ENCODE data around the gene CAMK2A. TPM values are rescaled to one million over a fixed set of nuclear protein-coding genes. Genes with fewer than 3 reads are reported as not detected.

CAMK2A gene
- total RNA-seq, 2 experiments from 2014 or later = not detected

GRCh38 chr5:150227036-150227435, 62.5 kb downstream of the CAMK2A start:
- intact Hi-C loops (cut with micrococcal nuclease) = no loop called here
- H3K4me3 Mint-ChIP-seq = no peak overlapping the region
- H3K36me3 Mint-ChIP-seq (ENCODE audit: low read depth) = no peaks in the 10 kb centered on the region
- no peak overlapping the region for H3K27ac Mint-ChIP-seq
- CTCF ChIA-PET = interaction anchor here (1.0 kb wide), 1 partner anchor 9 kb away, joined by 4 read pairs; no protein-coding TSS in a partner anchor
- no peak for TF ChIP-seq CTCF (IDR thresholded peaks at IDR 0.05)
- DNase-seq = no peak
- H3K27me3 Mint-ChIP-seq = no peaks in the 10 kb centered on the region
- ATAC-seq = no peak
- H3K9me3 Mint-ChIP-seq = no peaks in the 10 kb centered on the region
- no peaks in the 10 kb centered on the region for H3K4me1 Mint-ChIP-seq (ENCODE audit: low read depth)
- POLR2A ChIA-PET = no interaction called here

GRCh38 chr5:150224483-150225027, 65.0 kb downstream of the CAMK2A start:
- no peak for TF ChIP-seq CTCF (IDR thresholded peaks at IDR 0.05)
- no peak for DNase-seq
- intact Hi-C loops (cut with micrococcal nuclease) = no loop called here
- no peak for ATAC-seq
- Mint-ChIP-seq H3K4me3 (no peak overlapping the region), H3K9me3 (no peaks in the 10 kb centered on the region), H3K27ac (no peak overlapping the region), H3K36me3 (ENCODE audit: low read depth) (no peaks in the 10 kb centered on the region), H3K4me1 (ENCODE audit: low read depth) (no peaks in the 10 kb centered on the region), H3K27me3 (no peaks in the 10 kb centered on the region)
- POLR2A ChIA-PET = interaction anchor here (0.7 kb wide), 1 partner anchor 155 kb away, joined by 3 read pairs; no protein-coding TSS in a partner anchor
- CTCF ChIA-PET = no interaction called here

GRCh38 chr5:150223474-150223873, 66.1 kb downstream of the CAMK2A start:
- Mint-ChIP-seq H3K4me1 (ENCODE audit: low read depth) (no peaks in the 10 kb centered on the region), H3K27ac (no peak overlapping the region), H3K4me3 (no peak overlapping the region), H3K27me3 (no peaks in the 10 kb centered on the region), H3K9me3 (no peaks in the 10 kb centered on the region), H3K36me3 (ENCODE audit: low read depth) (no peaks in the 10 kb centered on the region)
- POLR2A ChIA-PET = no interaction called here
- ATAC-seq = no peak
- no peak for TF ChIP-seq CTCF (IDR thresholded peaks at IDR 0.05)
- intact Hi-C loops (cut with micrococcal nuclease) = no loop called here
- CTCF ChIA-PET = no interaction called here
- no peak for DNase-seq

- no peak for DNase-seq
- intact Hi-C loops (cut with micrococcal nuclease) = no loop called here
- H3K9me3 Mint-ChIP-seq = no peaks in the 10 kb centered on the region
- peaks cover 1% of the 10 kb centered on the region for H3K4me1 Mint-ChIP-seq (ENCODE audit: low read depth)
- ChIA-PET POLR2A (interaction anchor here (0.5 kb wide), 1 partner anchor 1094 kb away, joined by 3 read pairs; no protein-coding TSS in a partner anchor), CTCF (no interaction called here)
- H3K27me3 Mint-ChIP-seq = peaks cover 1% of the 10 kb centered on the region
- H3K27ac Mint-ChIP-seq = no peak overlapping the region
- no peak overlapping the region for H3K4me3 Mint-ChIP-seq
- H3K36me3 Mint-ChIP-seq (ENCODE audit: low read depth) = no peaks in the 10 kb centered on the region
- no peak for ATAC-seq
- TF ChIP-seq CTCF (IDR thresholded peaks at IDR 0.05) = no peak
These were observed 66.7 kb downstream of the CAMK2A start for GRCh38 chr5:150222906-150223305.

- intact Hi-C loops (cut with micrococcal nuclease) = no loop called here
- H3K9me3 Mint-ChIP-seq = no peaks in the 10 kb centered on the region
- H3K27me3 Mint-ChIP-seq = peaks cover 4% of the 10 kb centered on the region
- no peak overlapping the region for H3K27ac Mint-ChIP-seq
- CTCF ChIA-PET = no interaction called here
- DNase-seq (no peak), ATAC-seq (no peak)
- no peak for TF ChIP-seq CTCF (IDR thresholded peaks at IDR 0.05)
- H3K36me3 Mint-ChIP-seq (ENCODE audit: low read depth) = no peaks in the 10 kb centered on the region
- POLR2A ChIA-PET = no interaction called here
- H3K4me3 Mint-ChIP-seq = no peak overlapping the region
- peaks cover 2% of the 10 kb centered on the region for H3K4me1 Mint-ChIP-seq (ENCODE audit: low read depth)
These were observed 68.1 kb downstream of the CAMK2A start for GRCh38 chr5:150221471-150221870.
